RKO (cell line): ENCODE measurements around the gene TYW1.
"Not testable (repeated sequence)": the region's sequence is repeated elsewhere in the genome, so short reads cannot be mapped to it uniquely, and the experiment has no call there.

Experiments used
- DNase-seq: peaks from one replicate; pipeline ENCODE4 v3.0.0-alpha.2; 2016; ENCODE audit warnings: low spot score

TYW1 gene

DNA sequence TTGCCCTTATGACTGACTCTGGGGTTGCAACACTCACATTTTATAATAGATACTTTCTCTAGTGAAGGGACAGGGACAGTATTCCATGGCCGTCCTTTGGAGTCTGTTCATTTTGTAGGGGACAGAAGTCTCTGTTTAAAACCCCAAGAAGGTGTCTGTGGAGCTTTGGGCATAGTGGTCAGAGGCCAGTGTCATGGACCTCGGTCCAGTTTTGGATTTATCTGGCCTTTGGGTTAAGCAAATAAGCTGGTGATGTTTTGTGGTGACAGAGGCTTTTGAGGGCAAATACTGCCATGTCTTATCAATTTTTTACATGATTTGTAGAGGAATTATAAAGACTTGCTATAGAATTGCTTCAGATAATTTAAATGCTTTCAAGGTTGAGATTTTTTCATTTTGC lies 50.2 kb downstream of the TYW1 start:
- DNase-seq: not testable (repeated sequence)

DNA sequence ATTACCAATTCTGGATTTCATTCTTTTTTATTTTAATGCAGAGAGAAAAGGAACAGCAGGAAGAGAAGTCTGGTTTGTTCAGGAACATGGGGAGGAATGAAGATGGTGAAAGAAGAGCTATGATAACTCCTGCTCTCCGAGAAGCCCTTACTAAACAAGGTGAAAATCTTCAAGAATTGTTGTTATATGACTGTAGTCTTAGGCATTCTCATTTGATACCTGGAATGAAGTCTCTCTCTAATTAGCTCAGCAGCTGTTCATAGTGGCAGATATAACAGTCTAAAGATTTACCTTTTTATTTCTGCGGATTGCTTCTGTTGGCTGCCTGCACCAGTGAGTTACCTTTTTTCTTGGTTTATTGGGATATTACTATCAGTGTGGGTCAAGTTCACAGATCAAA lies 53.3 kb downstream of the TYW1 start:
- DNase-seq: not testable (repeated sequence)

DNA sequence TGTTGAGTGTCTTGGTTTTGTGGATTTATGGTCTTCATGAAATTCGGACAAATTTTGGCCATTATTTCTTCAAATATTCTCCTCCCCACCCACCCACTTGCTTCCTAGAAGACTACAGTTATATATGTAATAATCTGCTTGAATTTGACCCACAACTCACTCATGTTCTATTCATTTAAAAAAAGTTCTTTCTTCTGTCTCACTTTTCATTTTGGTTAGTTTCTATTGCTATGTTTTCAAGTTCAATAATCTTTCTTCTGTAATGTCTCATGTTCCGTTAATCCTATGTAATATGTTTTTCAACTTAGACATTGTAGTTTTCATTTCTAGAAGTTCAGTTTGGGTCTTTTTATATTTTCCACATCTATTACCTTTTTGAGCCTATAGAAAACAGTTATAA lies 55.5 kb downstream of the TYW1 start:
- DNase-seq: not testable (repeated sequence)

DNA sequence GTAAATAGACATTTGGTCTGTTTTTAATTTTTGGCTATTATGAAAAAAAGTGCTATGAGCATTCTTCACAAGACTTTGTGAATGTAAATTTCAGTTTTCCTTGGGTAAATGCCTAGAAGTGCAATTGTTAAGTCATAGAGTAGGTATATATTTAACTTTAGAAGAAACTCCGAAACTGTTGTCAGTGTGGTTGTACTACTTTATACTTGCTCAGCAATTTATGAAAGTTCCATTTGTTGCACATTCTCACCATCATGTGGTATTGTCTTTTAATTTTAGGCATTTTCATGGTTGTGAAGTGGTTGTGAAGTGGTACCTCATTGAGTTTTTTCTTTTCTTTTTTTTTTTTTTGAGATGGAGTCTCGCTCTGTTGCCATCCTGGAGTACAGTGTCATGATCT lies 60.0 kb downstream of the TYW1 start:
- no peak for DNase-seq

DNA sequence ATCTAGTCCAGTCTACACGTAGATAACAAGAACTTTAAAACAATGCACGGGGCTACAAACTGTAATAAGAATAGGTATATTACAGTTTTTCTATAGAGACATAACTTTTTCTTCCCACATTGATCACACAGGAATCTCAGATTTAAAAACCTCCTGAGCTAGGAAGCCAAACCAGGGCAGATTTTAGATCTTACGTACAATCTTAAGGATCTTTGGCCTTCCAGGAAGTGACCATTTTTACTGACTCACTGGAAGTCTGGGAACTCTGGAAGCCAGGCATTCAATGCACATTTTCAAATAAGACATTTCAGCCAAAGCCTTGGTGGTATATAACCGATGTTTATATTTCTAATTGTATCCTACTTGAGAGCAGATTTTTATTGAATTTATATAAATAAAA lies 64.7 kb downstream of the TYW1 start:
- not testable (repeated sequence) for DNase-seq

DNA sequence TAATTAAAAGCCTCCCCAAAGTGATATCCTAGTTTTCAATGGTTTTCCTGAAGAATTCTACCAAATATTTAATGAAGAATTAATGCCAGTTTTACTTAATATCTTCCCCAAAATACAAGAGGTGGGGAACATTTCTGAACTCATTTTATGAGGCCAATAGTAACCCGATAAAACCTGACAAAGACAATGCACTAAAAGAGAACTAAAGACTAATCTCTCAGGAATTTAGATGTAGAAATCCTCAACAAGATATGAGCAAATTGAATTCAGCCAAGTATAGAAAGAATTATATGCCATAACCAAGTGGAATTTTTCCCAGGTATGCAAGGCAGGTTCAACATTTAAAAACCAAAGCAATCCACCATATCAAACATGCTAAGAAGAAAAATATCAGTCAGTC lies 66.2 kb downstream of the TYW1 start:
- not testable (repeated sequence) for DNase-seq

DNA sequence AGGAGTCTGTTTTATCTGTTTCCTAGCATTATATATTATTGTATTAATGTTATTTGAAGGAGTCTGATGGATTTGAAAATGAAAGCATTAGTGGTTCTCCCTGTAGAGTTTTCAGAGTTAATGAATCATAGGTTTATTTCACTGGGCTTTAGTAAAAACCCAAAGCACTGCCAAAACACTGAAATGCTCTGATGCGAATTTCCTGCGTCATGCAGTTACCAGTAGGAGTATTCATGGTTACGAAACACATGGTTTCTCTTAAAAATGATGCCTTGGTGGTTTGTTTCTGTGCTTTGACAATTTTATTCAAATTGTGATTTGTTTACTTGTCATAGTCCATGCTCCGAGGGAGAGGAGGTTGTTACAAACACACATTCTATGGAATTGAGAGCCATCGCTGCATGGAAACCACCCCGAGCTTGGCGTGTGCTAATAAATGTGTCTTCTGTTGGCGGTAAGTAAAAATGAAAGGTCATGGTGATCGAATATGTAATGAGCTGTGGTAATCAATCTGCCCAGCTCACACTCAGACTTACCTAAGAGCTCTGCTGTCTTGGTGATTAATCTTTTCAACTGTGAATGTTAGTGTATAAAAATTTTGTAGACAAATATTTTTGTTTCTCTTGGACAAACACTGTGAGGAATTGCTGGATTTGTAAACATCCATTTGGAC lies 70.5 kb downstream of the TYW1 start:
- DNase-seq: not testable (repeated sequence)

DNA sequence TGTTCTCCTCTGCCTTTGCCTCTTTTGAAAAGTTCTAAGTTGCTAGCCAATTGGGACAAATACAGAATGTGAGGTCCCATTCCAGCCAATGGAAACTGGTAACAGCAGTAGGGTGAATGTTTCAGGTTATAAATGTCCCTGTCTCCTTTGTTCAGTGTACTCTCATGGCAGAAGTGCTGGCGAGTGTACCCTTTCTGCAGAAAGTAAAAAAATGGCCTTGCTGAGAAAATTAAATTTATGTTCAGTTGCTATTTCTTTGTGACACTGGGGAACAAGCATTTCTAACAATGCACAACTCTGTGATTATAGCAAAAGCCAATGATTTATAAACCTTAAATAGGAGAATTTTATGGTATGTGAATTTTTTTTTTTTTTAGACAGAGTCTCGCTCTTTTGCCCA lies 79.5 kb downstream of the TYW1 start:
- DNase-seq: not testable (repeated sequence)

DNA sequence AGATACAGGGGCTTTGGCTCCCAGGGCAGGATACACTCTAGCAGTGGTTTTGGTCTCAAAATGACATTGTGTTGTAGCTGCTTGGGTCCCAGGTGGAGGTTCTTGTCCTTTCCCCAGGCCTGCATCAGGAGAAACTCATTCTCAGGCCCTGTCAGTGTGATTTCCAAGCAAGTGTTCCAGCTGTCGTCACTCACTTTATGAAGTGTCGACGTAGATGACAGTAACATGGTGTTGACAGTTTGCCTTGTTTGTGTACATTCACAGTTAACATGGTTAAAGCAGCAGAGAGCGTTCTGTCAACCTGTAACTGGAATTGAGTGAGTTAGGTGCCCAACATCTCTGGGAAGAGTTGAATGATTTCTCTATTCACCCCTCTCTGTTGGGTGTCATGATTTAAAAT lies 86.2 kb downstream of the TYW1 start:
- DNase-seq: not testable (repeated sequence)

DNA sequence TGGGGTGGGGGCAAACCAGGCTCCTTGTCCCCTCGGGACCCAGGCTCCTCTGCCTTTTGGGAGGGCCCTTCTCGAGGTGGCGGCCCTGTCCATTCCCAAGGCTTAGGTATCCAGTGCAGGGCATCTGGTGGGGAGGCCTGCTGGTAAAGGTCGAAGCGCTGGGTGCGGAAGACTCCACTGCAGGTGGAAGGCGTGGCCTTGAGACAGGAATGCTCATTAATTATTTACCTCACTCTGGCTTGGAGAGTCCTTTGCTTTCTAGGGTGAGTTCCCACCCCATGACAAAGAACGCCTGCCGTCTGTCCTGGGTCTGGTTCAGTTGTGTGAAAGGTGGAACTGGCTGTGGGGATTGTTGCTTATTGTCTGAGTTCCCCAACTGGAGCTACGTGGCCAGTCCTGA lies 92.6 kb downstream of the TYW1 start:
- DNase-seq: not testable (repeated sequence)

DNA sequence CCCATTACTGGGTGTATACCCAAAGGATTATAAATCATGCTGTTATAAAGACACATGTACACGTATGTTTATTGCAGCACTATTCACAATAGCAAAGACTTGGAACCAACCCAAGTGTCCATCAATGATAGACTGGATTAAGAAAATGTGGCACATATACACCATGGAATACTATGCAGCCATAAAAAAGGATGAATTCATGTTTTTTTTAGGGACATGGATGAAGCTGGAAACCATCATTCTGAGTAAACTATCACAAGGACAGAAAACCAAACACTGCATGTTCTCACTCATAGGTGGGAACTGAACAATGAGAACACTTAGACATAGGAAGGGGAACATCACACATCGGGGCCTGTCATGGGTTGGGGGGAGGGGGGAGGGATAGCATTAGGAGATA lies 94.4 kb downstream of the TYW1 start:
- DNase-seq: not testable (repeated sequence)

DNA sequence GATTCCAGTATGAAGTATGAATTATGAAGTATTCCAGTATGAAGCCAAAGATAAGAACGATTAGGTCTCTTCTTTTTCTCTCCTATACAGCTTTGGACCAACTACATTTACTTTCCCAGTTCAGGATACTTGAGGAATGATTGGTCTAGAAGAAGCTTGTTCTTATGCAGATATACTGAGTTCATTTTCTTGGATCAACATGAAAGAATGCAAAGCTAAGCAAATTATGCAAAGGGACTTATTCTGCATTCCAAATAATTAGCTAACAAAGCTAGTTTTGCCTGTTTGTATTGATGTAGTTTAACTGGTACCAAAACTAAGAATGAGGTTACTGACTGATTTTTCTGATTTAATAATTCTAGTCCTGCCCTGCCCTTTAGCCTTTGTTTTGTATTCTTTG lies 101.4 kb downstream of the TYW1 start:
- DNase-seq: not testable (repeated sequence)

DNA sequence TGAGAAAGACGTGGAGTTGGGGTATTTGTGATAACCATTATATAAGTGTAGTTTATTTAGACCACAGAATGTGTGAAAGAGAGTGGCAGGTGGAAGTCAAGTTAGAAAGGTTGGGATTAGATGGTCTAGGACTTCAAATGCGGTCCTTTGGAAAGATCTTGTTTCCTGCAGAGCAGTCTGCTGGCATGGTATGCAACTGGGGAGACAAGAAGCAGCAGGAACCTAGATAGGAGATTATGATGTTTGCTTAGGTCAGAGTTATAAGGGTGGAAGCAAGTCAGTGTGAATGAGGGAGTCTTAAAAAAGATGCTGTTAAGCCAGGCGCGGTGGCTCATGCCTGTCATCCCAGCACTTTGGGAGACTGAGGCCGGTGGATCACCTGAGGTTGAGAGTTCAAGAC lies 102.8 kb downstream of the TYW1 start:
- DNase-seq: not testable (repeated sequence)

DNA sequence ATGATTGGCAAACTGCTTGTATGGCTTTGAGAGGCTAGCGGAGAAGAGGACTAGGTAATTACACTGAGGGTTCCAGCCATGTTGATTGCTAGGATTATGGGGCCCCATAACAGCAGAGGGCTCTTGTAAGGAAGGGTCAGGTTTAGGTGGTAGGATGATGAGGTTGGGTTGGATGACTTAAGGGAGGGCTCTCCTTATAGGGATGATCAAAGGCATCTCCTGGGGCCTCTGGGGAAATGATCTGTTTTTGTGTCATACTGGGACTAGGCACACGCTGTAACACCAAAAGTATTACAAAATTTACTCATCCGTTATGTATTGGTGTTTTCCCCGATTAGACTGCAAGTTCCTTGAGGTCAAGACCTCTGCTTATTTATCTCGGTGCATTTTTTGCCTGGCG lies 103.4 kb downstream of the TYW1 start:
- DNase-seq: not testable (repeated sequence)

DNA sequence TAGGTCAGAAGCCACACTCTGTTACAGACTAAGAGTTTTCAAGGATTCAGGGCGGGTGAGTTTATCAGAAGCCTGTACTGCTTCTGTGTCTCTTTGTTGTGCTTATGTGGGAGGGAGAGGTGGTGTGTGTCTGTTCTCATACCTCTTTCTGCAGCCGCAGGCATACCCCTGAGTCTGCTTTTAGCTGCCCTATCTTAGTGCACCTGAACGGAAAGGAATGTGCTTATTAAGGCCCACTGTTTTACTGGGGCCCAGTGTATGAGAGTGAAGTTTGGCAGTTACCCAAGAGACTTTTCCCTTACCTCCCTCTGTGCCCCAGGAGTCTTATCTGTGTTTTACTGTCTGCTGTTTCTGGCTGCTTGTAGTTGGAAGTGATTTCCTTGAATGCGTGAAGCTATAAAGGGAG lies 104.3 kb downstream of the TYW1 start:
- DNase-seq: no peak

DNA sequence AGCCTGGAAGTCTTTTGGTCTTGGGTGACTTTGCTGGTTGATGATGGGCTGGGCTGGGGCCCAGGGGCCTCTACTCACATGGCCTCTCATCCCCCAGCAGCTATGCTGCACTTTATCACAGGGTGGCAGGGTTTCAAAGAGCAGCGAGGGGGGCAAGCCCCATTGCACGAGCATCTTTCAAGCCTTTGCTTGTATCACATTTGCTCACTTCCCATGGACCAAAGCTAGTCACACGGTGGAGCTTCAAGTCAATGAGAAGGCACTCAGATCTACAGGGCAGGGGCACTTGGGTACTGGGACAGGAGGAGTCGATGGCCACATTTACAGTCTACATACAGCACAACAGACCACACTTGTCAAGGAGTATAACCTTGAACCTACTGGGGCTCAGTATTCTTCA lies 108.3 kb downstream of the TYW1 start:
- DNase-seq: not testable (repeated sequence)

DNA sequence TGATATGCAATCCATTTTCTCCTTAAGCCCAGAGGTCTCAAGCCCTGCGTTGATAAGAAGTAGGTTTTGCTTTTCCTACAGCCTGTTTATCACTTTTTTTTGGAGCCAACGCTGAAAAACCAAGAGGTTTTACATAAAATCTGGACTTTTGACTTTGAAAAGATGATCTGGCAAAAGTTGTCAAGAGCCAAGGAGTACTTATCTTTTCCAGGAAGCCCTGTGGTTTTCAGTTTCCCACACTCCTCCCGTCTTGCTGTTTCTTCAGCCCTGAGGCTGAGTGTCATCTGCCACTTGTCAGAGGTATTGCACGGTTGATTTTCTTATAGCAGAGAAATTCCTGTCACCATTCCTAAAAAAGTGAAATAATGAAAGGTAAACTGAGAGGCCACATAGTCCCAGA lies 108.7 kb downstream of the TYW1 start:
- DNase-seq: no peak

DNA sequence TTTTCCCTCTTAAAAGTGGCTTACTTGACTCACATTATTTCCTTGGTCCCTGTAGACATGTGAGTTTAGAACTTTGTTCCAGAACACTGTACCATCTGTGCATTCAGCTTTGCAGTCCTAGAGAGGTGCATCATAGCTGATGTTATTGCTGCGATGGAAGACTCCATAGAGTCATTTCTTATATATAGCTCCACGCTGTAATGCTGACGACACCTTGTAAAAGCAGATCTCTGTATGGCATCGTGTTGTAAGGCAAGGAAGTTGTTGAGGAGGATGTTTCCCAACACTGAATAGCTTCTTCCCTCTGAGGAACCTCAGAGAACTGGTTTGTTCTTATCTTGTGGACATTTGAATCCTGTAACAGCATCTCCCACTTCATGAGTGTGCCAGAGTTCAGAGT lies 109.6 kb downstream of the TYW1 start:
- DNase-seq: not testable (repeated sequence)

DNA sequence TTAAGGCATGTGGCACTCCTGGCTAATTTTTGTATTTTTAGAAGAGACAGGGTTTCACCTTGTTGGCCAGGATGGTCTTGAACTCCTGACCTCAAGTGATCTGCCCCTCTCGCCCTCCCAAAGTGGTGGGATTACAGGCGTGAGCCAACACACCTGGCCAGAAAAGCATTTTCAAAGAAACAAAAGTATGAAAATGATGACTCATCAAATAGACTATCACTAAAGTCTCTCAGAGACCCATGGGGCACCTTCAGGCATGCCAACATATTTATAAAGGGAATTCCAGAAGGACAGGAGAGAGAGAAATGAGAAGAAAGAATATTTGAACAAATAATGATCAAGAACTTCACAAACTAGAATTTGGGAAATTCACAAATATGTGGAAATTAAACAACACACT lies 114.7 kb downstream of the TYW1 start:
- DNase-seq: not testable (repeated sequence)

DNA sequence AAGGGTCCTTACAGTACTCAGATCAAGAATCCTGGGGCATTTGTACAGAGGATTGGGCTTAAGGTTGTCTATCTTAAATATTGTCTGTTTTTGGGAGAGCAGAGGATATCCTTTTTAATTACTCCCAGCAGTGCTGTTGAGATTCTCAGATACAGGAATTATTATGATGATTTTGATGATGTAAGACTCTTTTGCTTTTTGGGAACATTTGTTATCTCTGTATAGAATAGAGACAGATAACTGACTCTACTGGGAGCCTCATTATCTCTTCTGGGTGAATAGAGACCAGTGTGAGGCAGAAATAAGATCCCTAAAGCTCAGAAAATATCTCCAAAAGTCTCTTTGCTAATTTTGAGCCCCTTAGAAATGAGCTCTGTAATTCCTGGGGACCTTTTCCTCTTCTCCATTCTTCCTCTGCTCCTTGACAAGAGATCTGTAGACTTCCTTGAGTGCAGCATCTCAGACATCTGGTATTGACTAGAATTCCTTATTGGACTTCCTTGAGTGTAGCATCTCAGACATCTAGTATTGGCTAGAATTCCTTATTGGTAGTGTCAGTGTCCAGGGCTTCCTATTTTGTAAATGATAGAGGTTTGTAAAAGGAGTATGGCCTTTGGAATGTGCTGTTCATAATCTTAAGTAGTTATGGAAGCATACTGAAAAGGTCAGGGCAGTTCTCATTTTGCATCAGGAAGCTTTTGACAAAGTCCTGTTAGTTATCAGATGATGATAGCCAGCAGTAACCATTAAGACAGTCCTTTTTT lies 118.0 kb downstream of the TYW1 start:
- not testable (repeated sequence) for DNase-seq

DNA sequence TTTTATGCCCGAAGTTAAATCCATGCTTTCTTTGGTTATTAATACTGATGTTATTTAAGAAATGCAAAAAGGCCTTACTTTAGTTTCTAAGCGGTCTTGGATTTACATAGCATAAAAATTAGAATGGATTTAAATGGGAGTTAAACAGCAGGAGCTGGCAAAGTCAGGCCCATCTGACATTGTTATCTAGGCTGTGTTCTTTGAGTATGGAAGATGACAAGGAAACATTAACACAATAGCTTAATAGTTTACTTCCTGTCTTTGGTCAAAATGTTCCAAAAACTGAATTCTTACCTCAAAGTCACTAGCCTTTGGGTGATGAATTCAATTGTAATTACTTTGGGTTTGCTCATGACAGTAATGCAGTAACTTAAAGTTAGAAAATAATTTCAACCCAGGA lies 123.9 kb downstream of the TYW1 start:
- not testable (repeated sequence) for DNase-seq

DNA sequence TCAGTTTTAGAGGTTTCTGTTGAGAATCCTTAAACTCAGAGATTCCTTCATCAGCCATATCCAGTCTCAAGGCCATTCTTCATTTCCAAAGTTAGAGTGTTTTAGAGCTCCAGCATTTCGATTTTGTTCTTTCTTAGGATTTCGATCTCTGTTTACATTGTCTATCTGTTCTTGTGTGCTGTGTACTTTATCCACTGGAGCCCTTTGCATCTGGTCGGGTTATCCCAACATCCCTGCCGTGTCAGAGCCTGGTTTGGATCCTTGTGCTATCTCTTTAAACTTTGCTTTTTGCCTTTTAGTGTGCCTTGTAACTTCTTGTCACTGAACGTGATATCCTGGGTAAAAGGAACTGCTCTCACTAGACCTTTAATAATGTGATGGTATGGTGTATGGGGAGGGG lies 131.6 kb downstream of the TYW1 start:
- not testable (repeated sequence) for DNase-seq

DNA sequence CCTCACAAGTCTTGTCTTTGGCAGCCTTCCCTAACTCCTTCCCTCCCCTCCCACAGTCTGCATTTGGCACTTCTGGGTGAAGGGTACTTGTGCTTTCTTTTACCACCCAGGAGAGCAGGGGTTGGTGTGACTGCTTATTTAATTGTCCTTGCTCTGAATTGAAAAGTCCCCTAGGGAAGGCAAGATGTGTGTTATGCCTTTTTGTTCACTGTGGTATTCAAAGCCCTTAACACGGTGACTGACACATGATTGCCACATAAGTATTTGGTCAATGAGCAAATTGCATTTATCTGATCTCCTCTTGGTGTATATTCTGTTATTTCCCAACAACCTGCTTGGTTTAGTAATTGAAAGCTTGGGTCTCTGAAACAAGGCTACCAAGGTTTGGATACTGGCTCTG lies 134.1 kb downstream of the TYW1 start:
- DNase-seq: not testable (repeated sequence)

DNA sequence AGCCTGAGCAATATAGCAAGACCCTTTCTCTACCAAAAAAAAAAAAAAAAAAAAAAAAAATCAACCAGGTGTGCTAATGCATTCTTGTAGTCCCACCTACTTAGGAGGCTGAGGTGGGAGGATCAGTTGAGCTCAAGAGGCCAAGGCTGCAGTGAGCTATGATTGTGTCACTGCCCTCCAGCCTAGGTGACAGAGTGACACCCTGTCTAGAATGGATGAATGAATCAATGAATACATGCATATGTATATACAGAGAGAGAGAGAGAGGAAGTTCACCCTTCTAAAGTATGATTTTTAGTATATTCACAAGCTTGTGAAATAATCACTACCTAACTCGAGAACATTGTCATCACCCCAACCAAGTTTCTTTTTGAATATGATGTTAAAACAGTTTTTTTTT lies 138.3 kb downstream of the TYW1 start:
- not testable (repeated sequence) for DNase-seq
